Measurements from ENCODE around the gene CAMKK2. TPM values are rescaled to one million over a fixed set of nuclear protein-coding genes. Genes with fewer than 3 reads are reported as not detected.

The CAMKK2 gene
- total RNA-seq, 2 experiments from 2014 or later = 21.1 to 27.6 TPM

DNA sequence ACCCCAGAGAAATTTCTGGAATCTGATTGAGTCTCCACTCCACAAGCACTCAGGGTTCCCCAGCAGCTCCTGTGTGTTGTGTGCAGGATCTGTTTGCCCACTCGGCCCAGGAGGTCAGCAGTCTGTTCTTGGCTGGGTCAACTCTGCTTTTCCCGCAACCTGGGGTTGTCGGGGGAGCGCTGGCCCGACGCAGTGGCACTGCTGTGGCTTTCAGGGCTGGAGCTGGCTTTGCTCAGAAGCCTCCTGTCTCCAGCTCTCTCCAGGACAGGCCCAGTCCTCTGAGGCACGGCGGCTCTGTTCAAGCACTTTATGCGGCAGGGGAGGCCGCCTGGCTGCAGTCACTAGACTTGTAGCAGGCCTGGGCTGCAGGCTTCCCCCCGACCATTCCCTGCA is 62.9 kb downstream of the CAMKK2 start:
- ChIA-PET CTCF (ENCODE audit: unreplicated experiment) (no interaction called here), POLR2A (no interaction called here)
- no TSS peak for BruUV-seq (replicated peaks)
- no peak for TF ChIP-seq CTCF (conservative IDR thresholded peaks at IDR 0.05; ENCODE audit: low read length)
- no peak for TF ChIP-seq EZH2phosphoT487 (IDR thresholded peaks at IDR 0.05; ENCODE audit: borderline replicate concordance, low read depth, low read length)
- no peaks in the 10 kb centered on the region for H3K9me3 ChIP-seq (ENCODE audit: low read length)
- H3K4me2 ChIP-seq (ENCODE audit: low read length) = no peak overlapping the region
- no peak for DNase-seq (ENCODE audit: low spot score)
- H3K36me3 ChIP-seq (ENCODE audit: insufficient read depth, low read length) = peaks cover 23% of the 10 kb centered on the region; the same call in 1 of the 2 replicates
- H2AFZ ChIP-seq (ENCODE audit: low read length) = no peak overlapping the region
- H3K79me2 ChIP-seq (ENCODE audit: insufficient read depth, low read depth, low read length) = no peaks in the 10 kb centered on the region
- H3K4me1 ChIP-seq (ENCODE audit: insufficient read depth, low read length, poor library complexity, severe bottlenecking) = no peaks in the 10 kb centered on the region
- H4K20me1 ChIP-seq (ENCODE audit: insufficient read depth, low read length) = no peaks in the 10 kb centered on the region
- H3K4me3 ChIP-seq (ENCODE audit: low read depth, low read length, poor library complexity, severe bottlenecking) = no peak overlapping the region
- intact Hi-C loops (cut with micrococcal nuclease; ENCODE audit: unreplicated experiment) = loop anchor here (5.0 kb wide), 1 partner anchor 171 kb away; no protein-coding TSS in a partner anchor
- H3K27ac ChIP-seq (ENCODE audit: low read depth, low read length, poor library complexity, severe bottlenecking) = no peak overlapping the region
- no peaks in the 10 kb centered on the region for H3K9me2 ChIP-seq (ENCODE audit: insufficient read depth, low read length)

- ChIA-PET CTCF (ENCODE audit: unreplicated experiment) (no interaction called here), POLR2A (no interaction called here)
- H3K4me2 ChIP-seq (ENCODE audit: low read length) = no peak overlapping the region
- H3K9me2 ChIP-seq (ENCODE audit: insufficient read depth, low read length) = no peaks in the 10 kb centered on the region
- H3K4me3 ChIP-seq (ENCODE audit: low read depth, low read length, poor library complexity, severe bottlenecking) = no peak overlapping the region
- H3K4me1 ChIP-seq (ENCODE audit: insufficient read depth, low read length, poor library complexity, severe bottlenecking) = no peaks in the 10 kb centered on the region
- H4K20me1 ChIP-seq (ENCODE audit: insufficient read depth, low read length) = no peaks in the 10 kb centered on the region
- no peak overlapping the region for H2AFZ ChIP-seq (ENCODE audit: low read length)
- H3K27ac ChIP-seq (ENCODE audit: low read depth, low read length, poor library complexity, severe bottlenecking) = no peak overlapping the region
- intact Hi-C loops (cut with micrococcal nuclease; ENCODE audit: unreplicated experiment) = loop anchor here (5.0 kb wide), 1 partner anchor 171 kb away; no protein-coding TSS in a partner anchor
- peak; percentile 33; the same call in 1 of the 2 replicates for TF ChIP-seq CTCF (conservative IDR thresholded peaks at IDR 0.05; ENCODE audit: low read length)
- TF ChIP-seq EZH2phosphoT487 (IDR thresholded peaks at IDR 0.05; ENCODE audit: borderline replicate concordance, low read depth, low read length) = no peak
- H3K36me3 ChIP-seq (ENCODE audit: insufficient read depth, low read length) = peaks cover 21% of the 10 kb centered on the region; the same call in 1 of the 2 replicates
- H3K9me3 ChIP-seq (ENCODE audit: low read length) = no peaks in the 10 kb centered on the region
- no peaks in the 10 kb centered on the region for H3K79me2 ChIP-seq (ENCODE audit: insufficient read depth, low read depth, low read length)
- no TSS peak for BruUV-seq (replicated peaks)
- no peak for DNase-seq (ENCODE audit: low spot score)
Measured at GRCh38 chr12:121232977-121233627, 63.4 kb downstream of the CAMKK2 start.

DNA sequence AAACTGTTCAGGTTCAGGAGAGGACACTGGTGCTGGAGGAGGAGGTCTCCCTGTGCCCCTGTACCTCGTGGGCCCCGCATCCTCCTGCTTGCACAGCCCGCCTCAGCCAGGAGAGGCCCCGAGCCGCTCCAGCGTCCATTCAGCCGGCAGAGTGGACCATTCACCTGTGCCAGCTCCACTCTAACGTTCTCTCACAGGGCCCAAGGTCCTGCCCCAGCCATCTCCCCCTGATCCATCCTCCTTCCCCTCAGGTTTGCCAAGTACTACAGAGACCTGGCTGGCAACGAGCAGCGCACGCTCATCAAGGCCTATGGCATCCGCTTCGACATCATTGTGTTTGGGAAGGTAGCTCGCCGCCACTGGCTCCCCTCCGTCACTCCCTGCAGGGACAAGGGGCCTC is 64.3 kb downstream of the CAMKK2 start:
- Histone ChIP-seq H2AFZ (ENCODE audit: low read length) (no peak overlapping the region), H3K27ac (ENCODE audit: low read depth, low read length, poor library complexity, severe bottlenecking) (no peak overlapping the region), H3K79me2 (ENCODE audit: insufficient read depth, low read depth, low read length) (no peaks in the 10 kb centered on the region), H3K4me1 (ENCODE audit: insufficient read depth, low read length, poor library complexity, severe bottlenecking) (peaks cover 6% of the 10 kb centered on the region), H3K4me2 (ENCODE audit: low read length) (no peak overlapping the region), H3K9me3 (ENCODE audit: low read length) (no peaks in the 10 kb centered on the region), H3K9me2 (ENCODE audit: insufficient read depth, low read length) (no peaks in the 10 kb centered on the region), H3K4me3 (ENCODE audit: low read depth, low read length, poor library complexity, severe bottlenecking) (no peak overlapping the region), H4K20me1 (ENCODE audit: insufficient read depth, low read length) (no peaks in the 10 kb centered on the region), H3K36me3 (ENCODE audit: insufficient read depth, low read length) (peaks cover 17% of the 10 kb centered on the region; the same call in 1 of the 2 replicates)
- TF ChIP-seq CTCF (conservative IDR thresholded peaks at IDR 0.05; ENCODE audit: low read length) (no peak), EZH2phosphoT487 (IDR thresholded peaks at IDR 0.05; ENCODE audit: borderline replicate concordance, low read depth, low read length) (no peak)
- BruUV-seq (replicated peaks) = no TSS peak
- no peak for DNase-seq (ENCODE audit: low spot score)
- ChIA-PET POLR2A (no interaction called here), CTCF (ENCODE audit: unreplicated experiment) (no interaction called here)
- intact Hi-C loops (cut with micrococcal nuclease; ENCODE audit: unreplicated experiment) = loop anchor here (5.0 kb wide), 1 partner anchor 170 kb away; no protein-coding TSS in a partner anchor
